ENCODE data around the gene VHLL.

The VHLL gene

DNA sequence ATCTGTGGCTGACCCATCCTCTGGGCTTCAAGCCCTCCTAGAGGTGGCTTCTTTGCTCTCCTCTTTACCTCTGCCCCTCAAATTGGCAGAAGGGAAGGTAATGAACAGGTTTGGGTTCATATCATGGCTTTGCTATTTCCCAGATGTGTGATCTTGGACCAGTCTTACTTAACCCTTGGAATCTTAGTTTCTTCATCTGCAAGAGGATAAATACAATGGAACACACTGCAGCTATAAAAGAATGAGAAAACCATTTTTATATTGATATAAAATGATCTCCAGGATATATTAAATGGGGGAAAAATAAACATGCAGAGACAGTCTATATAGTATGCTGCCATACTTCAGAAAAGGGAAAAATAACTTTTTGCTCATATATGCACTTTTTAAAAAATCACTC is 9.2 kb downstream of the VHLL start:
- no peak for DNase-seq

DNA sequence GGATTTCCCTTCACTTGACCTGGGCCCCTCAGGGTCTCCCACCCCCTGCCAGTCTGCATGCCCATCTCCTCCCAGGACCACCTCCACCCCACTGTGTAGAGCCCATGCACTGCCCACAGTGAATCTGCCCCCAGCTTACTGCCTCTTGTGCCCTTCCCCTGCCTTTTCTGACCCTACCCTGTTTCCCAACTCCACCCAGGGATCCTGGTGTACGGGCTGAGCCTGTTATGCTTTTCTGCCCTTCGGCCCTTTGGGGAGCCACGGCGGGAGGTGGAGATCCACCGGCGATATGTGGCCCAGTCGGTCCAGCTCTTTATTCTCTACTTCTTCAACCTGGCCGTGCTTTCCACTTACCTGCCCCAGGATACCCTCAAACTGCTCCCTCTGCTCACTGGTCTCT is 13.0 kb downstream of the VHLL start:
- no peak for DNase-seq

DNA sequence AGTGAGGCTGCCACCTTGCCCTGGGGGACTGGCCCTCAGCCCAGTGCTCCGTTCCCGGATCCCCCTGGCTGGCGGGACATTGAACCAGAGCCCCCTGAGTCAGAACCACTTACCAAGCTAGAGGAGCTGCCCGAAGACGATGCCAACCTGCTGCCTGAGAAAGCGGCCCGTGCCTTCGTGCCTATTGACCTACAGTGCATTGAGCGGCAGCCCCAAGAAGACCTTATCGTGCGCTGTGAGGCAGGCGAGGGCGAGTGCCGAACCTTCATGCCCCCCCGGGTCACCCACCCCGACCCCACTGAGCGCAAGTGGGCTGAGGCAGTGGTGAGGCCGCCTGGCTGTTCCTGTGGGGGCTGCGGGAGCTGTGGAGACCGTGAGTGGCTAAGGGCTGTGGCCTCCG is 13.7 kb downstream of the VHLL start:
- no peak for DNase-seq

DNA sequence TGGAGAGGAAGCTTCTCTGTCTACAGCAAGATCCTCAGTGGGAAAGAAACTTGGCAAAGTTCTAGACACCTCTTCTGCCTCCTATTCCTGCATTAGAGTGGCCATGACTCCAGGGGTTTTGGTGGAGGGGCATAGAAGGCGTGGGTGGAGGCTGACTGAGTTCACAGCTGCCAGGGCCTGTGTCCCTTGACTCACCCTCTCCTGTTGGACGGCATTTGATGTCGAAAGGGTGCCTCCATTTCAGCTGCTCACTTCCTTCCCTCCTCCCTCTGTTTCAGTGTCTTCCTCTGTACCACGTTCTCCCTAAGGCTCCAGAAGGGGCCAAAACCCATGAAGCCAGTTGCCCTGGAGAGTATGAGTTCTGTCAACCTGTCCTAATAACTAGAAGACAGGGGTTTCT is 14.3 kb downstream of the VHLL start:
- DNase-seq = no peak

DNA sequence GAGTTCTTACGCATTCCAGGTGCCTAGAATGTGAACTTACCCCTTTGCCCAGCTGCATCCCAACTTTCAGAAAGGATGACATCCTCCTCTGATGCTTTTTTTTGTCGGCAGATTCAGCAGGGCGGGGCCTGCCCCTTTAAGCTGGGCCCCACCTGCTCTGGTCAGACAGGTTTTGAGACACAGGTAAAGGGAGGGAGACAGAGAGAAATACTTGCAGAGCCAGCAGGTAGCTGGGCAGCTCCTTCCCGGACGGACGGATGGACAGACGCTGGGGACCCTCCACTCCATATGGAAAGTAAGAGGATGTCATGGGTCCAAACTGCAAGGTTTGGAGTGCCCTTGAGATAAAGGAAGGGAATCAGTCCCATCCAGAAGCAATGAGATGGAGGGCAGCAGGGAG is 15.0 kb downstream of the VHLL start, which contains the start of gene TMEM79:
TMEM79 (plus strand) TSS at position 214 of the 400 bp plus-strand sequence. CDS start 902 bp downstream, outside the sequence.
- DNase-seq = no peak

DNA sequence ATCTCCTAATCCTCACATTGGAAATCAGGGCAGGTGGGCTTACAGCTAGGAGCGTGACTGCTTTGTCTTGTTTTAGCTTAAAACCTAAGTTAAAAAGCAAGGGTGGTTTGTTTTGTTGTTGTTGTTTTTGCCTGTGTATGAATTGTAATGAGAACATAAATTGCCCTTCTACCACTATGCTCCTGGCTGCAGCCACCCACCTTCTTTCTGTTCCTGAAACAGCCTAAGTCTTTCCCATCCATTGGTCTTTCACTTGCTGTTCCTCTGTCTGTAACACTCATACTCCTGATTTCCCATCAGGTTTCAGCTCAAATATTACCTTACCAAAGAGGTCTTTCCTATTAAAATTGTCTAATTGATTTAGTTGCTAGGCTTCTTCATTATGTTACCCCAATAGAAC is 15.6 kb downstream of the VHLL start:
- DNase-seq = no peak

DNA sequence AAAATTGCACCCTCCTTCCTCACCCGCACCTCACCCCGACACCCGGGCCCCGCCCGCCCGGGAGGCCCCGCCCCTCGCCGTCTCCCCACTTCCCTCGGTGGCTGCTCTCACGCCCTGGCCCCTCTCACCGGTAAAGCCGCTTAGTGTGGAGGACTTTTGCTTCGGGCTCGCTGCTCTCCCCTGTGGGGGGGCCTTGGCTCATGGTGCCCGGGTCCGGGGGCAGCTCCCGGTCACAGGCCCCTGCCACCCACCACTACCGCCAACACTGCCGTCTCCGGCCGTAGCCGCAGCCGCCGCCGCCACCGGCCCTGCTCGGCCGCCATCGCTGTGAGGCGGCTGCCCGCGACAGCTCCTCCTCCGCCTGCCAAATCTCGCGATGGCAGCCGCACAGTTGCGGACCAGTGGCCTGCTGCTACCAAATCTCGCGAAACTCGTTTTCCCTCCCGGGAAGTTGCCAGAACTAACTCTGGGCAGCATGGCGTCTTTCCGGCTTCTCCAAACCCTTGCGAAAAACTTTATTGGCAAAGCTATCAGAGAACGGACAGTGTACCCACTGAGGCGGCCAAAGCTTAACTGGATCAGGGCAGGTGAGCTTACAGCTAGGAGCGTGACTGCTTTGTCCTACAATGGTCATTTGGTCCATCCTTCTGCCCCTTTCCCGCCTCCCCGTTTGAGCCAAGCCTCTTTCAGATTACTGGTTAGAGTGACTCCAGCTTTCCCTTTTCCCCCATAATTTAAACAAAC is 16.5 kb downstream of the VHLL start, which contains the start of gene SMG5:
SMG5 (minus strand) TSS at position 347 of the 744 bp plus-strand sequence; CDS start at position 202, 145 bp downstream.
- peak; percentile 98 for DNase-seq

DNA sequence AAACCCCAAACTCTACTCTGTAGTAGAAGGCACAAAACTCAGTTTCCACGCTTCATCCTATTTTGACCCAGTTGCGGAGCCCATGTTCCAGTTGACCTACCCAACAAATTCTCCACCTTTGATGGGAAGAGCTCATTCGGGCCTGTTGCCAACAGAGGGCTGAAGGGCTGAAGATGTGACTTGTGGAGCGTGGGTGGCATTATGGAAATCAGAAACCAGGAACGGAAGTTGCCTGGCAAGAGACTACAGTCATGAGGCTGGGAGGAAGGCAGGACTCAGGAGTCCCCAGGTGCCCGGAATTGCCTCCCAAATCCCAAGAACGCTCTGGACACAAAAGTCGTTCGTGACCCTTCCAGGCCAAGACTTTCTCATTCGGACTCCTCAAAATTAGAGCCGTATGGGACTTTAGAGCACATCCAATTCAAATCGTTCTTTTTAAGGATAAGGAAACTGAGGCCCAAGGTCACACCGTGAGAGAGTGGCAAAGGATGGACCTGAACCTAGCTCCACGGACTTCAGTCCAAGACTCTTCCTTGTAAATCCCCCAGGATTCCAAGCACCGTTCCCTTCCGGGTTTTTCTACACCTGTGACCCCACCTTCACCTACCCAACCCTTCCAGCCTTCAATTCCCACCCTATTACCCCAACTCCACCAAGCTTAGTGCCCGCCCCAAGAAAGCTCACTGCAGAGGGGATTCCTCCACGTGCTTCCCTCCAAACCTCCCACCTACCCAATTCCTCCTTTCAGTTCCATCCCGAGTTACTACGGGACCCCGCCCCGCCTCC is 17.2 kb downstream of the VHLL start:
- DNase-seq = no peak

DNA sequence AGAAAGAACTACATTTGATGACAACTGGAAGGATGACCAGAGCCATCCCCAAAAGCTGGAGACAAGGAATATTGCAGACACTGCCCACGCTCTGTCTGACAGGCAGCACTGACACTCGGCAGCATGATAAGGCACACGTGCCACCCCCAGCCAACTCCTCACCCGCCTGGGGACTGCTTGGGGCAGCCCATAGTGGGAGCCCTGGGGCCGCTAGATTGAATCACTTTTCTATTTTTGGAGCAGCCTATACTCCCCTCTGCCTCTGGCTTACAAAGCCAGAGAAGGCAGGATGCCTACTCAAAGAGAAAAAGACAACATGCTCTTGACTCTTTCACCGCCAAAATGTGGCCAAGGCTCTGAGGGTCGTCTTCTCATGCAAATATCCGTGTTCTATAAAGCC is 17.8 kb downstream of the VHLL start:
- peak in 1 of 2 donors; percentile 29 for DNase-seq

DNA sequence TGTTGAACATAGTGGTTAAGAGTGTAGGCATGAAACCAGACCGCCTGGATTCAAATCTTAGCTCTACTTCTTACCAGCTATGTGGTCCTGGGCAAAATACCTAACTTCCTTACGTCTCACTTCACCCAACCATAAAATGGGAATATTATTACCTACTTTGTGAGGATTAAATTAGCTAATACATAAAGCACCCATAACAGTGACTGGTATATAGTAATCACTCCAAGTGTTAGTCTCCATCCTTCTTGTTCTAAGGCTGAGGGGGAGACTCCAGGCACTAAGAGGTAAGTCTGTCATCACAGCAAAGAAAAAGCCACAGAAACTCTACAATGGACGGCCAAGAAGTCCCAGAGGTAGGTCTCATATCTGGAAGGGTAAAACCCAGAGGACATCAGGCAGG is 19.3 kb downstream of the VHLL start:
- DNase-seq = no peak

DNA sequence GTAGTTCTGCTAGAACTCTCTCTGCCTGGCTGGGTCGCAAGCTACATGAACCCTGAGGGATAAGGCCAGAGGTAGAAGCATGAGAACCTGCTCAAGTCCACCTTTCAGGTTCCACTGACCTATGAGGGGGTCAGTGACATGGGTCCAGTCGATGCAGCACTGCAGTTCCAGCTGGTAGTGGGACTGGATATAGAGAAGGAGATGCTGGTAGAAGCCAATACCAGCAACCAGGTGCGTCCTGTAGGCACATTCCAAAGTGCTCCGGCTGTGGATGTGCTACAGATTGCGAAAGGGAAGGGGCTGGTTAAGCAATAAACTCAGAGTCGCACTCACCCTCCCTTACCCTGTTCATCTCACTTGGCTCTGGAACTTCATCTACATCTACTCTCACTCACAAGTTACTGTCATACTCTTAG is 22.1 kb downstream of the VHLL start:
- DNase-seq = no peak

DNA sequence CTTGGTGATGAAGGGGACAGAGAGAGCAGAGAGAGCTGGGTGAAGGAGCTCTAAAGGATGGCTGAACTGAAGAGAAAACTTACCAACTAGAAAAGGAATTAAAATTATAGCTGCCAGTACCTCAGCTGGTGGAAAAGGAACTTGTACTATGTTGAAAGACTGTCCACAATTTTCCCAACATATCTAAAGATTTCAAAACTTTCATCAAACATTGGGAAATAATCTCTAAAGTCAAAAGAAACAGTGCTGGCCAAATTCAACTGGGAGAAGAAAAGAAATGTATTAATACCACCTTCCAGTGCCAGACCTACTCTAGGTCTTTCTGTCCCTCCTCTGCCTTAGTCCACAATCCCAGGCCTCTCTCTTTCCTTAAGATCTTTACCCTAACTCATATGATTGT is 22.6 kb downstream of the VHLL start:
- DNase-seq = no peak

DNA sequence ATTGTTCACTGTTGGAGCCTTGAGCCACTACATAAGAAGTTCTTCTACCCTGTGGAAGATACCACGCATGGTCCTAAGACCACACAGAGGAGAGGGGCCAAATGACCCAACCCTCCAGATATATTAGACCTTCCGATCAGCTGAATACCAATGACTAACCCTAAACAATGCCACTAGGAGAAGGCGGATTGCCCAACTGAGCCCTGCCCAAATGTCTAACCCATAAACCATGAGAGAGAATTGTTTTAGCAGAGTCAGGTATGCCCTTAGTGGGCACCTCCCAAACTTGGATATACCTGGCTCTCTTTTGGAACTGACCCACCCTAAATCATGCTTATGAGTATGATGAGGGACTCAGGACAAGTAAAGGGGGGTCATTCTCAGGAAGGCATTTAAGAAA is 28.8 kb downstream of the VHLL start:
- DNase-seq = no peak

DNA sequence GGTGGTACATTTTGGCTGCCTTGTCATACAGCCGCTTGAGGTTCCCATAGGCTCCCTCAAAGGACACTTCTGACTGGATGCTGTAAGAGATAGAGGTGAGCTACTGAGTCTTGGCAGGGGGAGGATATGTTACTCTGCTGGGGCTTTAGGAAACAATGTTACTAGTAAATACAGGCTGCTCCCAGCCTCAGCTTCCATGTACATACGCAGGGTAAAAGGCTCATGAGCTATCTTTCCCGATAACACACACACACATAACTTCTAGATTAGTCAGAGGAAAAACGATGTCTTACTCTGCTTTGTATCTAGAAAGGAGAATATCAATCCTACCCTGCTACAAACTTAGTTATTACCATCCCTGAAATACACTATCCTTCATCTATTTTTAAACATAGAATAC is 30.8 kb downstream of the VHLL start:
- no peak for DNase-seq

DNA sequence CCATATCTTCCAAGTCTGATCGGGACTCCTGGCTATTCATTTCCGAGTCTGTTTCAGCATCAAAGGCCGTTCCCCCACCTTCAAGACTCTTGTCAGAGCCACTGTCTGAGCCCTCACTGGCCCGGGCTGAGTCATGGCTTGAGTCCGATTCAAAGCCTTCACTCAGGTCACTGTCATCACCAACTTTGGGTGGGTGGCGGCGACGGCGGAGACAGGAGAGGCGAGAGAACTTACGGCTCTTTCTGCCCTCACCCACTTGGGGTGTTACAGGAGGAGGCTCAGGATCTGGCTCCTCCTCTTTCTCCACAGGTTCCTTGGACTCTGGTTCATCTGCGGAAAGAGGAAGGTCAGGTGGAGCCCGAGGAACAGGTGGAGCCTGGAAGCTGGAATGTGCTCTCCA is 33.1 kb downstream of the VHLL start:
- no peak for DNase-seq

DNA sequence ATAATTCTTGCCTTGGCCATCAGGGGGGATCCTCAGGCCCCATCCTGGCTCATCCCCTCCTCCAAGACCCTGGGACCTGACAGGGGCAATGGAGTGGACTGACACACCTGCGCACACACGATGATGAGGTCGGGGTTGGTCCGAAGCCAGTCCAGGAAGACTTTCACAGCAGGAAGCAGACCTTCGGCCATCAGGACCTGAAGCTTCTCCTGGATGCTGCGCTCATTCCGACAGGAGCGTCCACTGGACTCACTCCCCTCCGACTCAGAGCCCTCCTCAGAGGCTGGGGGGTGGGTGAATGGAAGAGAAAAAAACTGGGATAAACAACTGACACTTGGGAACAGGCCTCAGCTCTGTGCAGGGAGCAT is 35.8 kb downstream of the VHLL start:
- DNase-seq = no peak

DNA sequence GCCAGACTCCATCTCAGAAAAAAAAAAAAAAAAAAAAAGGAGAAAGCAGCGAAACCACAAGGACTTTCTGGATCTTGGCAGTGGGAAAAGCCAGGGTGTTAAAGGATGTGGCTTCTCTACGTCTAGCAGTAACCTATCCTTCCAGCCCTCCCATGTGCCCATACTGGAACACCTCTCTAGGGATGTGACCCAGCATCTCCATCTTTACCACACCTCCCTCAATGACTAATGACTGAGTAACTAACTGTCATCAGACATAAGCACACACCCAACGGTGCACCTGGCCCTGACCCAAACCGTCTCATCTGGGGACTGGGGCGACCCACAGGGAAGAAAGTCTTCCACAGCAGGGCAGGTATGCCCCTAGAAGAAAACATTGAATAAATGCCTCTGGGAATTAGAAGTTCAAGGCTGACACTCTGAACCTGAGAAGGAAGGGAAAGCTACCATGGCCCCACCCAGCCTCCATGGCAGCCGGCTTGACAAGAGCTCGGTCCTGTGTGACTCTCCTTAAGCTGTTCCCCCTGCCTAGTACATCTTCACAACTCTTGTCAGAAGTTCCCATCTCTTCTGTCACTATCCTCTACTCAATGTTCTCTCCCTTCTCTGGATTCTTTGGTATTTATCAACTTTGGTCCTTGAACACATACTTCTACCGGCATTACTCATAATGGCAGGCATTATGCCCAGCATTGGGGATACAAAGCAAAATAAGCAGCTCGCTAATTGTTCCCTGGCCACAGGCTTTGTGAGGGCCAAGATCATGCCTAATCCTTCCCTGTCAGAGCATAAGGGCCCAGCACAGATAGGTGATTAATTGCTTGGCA is 36.4 kb downstream of the VHLL start:
- no peak for DNase-seq

DNA sequence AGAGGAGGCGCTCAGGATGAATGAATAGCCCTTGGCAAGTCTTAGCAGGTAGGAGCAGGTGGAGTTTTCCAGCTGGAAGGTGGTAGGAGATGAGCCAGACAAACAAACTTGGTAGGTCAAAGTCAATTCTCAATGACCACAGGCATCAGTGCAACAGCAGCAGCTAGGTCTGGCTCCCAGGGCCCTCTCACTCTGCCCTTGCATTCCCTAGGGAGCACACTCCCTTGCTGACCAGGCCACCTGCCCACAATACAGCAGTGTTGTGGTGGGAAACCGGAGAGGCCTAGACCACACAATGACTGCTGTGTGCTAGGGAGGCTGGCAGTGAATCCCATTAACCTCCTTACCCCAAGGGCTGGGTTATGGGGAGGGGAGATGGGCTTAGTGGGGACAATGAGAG is 38.2 kb downstream of the VHLL start:
- DNase-seq = no peak

DNA sequence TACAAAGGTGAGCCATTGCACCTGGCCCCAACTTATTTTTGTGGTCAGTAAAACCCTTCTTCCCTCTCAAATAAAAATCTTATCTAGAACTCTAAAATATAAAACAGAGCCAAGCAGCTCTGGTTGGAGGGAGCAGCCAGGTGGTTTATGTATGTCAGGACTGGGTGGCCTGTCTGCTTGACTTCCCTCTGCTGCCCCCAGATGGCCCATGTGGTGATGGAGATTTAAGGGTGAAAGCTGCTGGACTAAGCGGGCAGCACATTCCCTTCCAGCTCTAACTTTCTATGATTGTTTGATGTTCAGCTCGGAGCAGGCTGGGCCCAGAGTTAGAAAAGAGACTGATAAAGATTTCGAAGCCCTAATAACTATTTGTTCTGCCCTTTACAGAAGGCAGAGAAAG is 39.3 kb downstream of the VHLL start:
- no peak for DNase-seq

DNA sequence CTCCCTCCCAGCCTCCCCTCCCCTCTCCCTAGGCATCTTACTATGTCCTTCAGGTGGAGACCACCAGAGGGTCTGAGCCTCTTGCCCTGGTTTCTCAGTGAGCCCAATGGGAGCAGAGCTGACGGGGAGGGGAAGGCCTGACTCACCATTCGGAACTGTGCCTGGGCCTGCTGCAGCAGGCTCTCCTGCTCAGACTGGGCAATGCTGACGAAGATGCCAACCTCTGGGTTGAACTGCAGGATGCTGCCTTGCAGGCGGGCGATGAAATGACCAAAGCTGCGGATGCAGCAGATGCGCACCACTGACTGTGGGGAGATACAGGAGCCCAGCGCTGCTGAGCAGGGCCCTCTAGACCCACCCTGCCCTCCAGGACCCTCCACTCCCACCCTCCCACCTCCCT is 40.2 kb downstream of the VHLL start:
- no peak for DNase-seq

DNA sequence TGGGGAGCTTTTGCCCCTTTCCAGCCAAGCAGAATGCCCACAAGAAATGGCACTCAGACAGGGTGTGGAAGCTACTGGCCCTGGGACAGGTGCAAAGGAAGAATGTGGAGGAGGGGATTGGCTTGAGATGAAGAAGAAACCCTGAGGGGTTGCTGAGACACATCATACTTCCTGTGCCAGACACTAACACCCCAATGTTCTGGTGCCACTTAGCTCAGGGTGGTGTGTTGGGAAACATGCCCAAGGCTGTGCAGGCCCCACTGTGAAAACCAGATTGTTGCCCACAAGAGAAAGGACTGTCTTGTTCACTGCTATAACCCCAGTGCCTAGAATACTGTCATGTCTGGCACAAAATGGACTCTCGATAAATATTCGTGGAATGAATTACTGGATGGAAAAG is 41.4 kb downstream of the VHLL start:
- DNase-seq = no peak

DNA sequence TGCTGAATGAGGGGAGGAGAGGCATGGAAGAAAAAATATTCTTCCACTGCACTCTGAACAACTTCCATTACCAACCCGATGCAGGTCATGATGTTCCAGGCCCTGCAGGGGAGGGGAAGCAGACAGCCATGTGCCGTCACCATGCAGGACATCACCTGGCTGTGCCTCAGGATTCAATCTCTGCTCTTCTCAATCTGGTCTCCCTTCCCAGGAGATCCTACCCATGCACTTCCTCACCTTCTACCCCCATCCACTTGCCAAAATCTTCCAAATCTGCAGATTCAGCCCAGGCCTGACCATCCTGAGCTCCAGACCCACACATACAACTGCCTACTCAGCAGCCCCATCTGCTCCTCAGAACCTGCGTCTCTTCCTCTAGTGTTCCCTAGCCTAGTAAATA is 45.5 kb downstream of the VHLL start:
- DNase-seq = no peak

DNA sequence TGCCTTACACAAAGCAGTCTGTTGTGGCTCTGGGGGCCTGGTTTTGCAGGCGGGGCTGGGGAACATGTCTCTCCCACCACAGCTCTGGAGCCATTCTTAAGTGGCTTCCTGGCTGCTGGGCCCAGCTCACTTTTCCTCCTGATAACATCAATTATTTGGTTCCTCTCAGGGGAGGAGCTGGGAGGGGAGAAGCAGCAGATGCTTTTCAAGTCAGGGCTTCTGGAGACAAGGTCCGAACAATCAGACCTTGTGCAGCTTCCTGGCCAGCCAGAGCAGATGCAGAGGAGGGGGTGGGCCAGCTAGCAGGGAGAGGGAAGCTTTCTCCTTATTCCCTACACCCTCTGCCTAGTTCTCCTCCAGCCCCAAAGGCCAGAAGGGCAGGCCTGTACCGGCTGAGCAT is 47.6 kb downstream of the VHLL start:
- DNase-seq = no peak

DNA sequence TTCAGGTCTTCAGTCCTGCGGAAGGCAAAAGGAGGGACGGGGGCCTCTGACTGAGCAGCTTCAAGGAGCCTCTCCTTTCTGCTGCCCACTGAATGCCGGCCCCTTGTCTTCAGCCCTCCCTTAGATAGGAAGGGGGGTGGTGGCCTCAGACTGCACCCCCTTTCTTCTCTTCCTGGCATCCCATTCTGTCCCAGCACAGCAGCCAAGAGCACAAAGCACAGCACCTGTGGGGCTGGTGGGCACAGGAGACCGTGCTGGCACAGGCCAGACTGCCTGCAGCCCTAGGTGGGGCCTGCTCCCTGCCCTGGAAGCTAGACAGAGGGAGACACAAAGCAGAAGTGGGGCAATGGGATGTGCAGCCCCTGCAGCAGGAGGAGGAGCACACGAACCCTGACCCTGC is 49.5 kb downstream of the VHLL start:
- DNase-seq = no peak
